Psoas muscle (tissue), 8 donors: ENCODE data around the gene P2RY14. TPM values are rescaled to one million over a fixed set of nuclear protein-coding genes. Genes with fewer than 3 reads are reported as not detected.

Experiments
- ATAC-seq, 4 donors: fragments of 200-7000 bp; cut with Tn5 transposase; one replicate each; pipeline ENCODE4 v1.9.1; 2020; ENCODE audit warnings: moderate library complexity in 3 of 4, mild to moderate bottlenecking in 2 of 4
- DNase-seq, 2 donors: peaks; one replicate each; pipeline ENCODE4 v3.0.0-alpha.2; 2020
- H3K27ac ChIP-seq: fragments of 200-600 bp; one replicate; pipeline ENCODE4 v1.8.0; 2022
- H3K27me3 ChIP-seq, 3 donors: fragments of 200-600 bp in 1 of 3; one replicate each; pipeline versions ENCODE4 v1.6.1 to v1.8.0; 2013 to 2022; ENCODE audit warnings: low read length in 2 of 3, mild to moderate bottlenecking in 2 of 3, moderate library complexity in 1 of 3; ENCODE audit not compliant: insufficient read depth in 3 of 3
- H3K36me3 ChIP-seq, 2 donors: fragments of 200-600 bp in 1 of 2; one replicate each; pipeline versions ENCODE4 v1.6.1 to v1.8.0; 2013 to 2022; ENCODE audit warnings: low read depth in 1 of 2, mild to moderate bottlenecking in 1 of 2, moderate library complexity in 1 of 2; ENCODE audit not compliant: insufficient read depth in 1 of 2
- H3K4me1 ChIP-seq: fragments of 200-600 bp; one replicate; pipeline ENCODE4 v1.8.0; 2022
- H3K4me3 ChIP-seq: fragments of 200-600 bp; one replicate; pipeline ENCODE4 v1.8.0; 2022; ENCODE audit warnings: mild to moderate bottlenecking
- H3K9me3 ChIP-seq: fragments of 200-600 bp; one replicate; pipeline ENCODE4 v1.8.0; 2022
- WGBS, 3 donors: extraction: QIAGEN DNeasy Blood & Tissue Kit; methylation state at CpG; one replicate each; pipeline versions ENCODE4 v1.1.6 to v1.1.7; 2013; 5-methylcytosine and 5-hydroxymethylcytosine counted together
- intact Hi-C, 2 donors: fragments of 100-400 bp; cut with DNase I; formaldehyde crosslinking; loops; one replicate each; pipeline versions ENCODE4 v1.11.0 to v1.14.2; 2022
- polyA plus RNA-seq, 3 donors: library from polyadenylated mRNA; stranded (reverse); fragments of 200-250 nt; gene quantifications; one replicate each; pipeline ENCODE4 v1.2.3, GENCODE V29; 2013
- total RNA-seq, 4 donors: library from RNA; stranded (reverse); fragmentation: NEBNext Ultra II Directional in 2 of 4; extraction: Animal tissue kit (Norgen Biotek cat#: 25700) in 2 of 4; gene quantifications; one replicate each; pipeline versions ENCODE4 v1.2.1 to v1.2.4, GENCODE V29; 2021 to 2023
- TF ChIP-seq, protein P1 (sequence below): fragments of 200-600 bp; IDR thresholded peaks from one replicate; pipeline ENCODE4 v1.8.0; 2022; ENCODE audit warnings: antibody characterized with exemption
- donor health status: healthy with polysubstance abuse.
- donor health status: DM: no; HTN: no; CAD: no; lungs with moderate emphysema.
- donor health status: Bipolar disorder and iron deficiency.
- donor health status: healthy.
- donor health status: DM: yes; HTN: yes; CAD: no.
- donor health status: DM: no; HTN: no; CAD: no.
- donor health status: DM: no; HTN: no; CAD: no.
- donor health status: DM: yes; HTN: yes; CAD: no.

P2RY14 gene
- total and polyA plus RNA-seq, 7 donors: 0.55 to 1.9 (median 1.2) TPM

DNA sequence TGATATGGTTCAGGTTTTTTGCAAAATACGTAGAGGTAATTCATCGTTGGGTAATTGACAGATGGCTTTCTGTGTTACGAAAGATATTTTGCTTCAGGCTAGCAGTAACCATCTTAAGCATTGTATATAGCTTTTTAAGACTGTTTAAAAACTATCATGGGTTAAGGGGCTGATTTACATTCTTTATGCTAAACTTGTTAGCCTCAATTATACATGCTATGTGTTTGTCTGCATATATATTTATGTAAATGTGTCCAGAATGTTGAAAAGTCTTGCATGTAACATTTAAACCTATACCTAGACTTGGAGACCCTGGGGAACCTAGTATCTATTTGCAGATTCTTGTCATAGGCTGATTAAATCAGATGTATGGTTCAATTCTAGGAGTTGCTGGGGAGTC is 11.1 kb upstream of the P2RY14 start:
- WGBS, 3 donors: 48 to 55% (median 55%) methylated on average over 3 of the region's 3 CpGs
- Histone ChIP-seq H3K4me3 (no peak overlapping the region), H3K9me3 (no peaks in the 10 kb centered on the region), H3K4me1 (no peaks in the 10 kb centered on the region), H3K36me3 (no peaks in the 10 kb centered on the region), H3K27me3 (no peaks in the 10 kb centered on the region), H3K27ac (no peak overlapping the region)
- intact Hi-C loops: no loop called here
- ATAC-seq: no peak
- TF ChIP-seq, protein P1, sequence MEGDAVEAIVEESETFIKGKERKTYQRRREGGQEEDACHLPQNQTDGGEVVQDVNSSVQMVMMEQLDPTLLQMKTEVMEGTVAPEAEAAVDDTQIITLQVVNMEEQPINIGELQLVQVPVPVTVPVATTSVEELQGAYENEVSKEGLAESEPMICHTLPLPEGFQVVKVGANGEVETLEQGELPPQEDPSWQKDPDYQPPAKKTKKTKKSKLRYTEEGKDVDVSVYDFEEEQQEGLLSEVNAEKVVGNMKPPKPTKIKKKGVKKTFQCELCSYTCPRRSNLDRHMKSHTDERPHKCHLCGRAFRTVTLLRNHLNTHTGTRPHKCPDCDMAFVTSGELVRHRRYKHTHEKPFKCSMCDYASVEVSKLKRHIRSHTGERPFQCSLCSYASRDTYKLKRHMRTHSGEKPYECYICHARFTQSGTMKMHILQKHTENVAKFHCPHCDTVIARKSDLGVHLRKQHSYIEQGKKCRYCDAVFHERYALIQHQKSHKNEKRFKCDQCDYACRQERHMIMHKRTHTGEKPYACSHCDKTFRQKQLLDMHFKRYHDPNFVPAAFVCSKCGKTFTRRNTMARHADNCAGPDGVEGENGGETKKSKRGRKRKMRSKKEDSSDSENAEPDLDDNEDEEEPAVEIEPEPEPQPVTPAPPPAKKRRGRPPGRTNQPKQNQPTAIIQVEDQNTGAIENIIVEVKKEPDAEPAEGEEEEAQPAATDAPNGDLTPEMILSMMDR: no peak
- no peak for DNase-seq

DNA sequence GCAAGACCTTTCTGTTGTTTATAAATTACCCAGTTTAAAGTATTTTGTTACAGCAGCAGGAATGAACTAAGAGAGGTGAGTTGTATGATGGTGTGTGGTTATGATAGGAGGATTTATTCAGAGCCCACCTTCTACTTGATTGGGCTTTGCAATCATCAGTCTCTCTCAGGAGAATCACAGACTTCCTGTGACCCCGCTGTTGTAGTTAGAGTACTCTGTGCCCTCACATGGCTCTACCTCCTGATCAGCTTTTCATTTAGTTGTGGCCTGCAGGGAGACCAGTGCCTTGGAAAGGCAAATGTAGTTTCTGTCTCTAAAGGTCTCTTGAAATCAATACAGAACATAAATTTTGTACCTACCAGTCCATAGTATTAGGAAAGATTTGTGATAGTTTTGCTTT is 7.6 kb upstream of the P2RY14 start:
- Histone ChIP-seq H3K4me3 (no peak overlapping the region), H3K36me3 (no peaks in the 10 kb centered on the region), H3K27me3 (no peaks in the 10 kb centered on the region), H3K27ac (no peak overlapping the region), H3K9me3 (no peaks in the 10 kb centered on the region), H3K4me1 (no peaks in the 10 kb centered on the region)
- no peak for ATAC-seq
- intact Hi-C loops: no loop called here
- DNase-seq: no peak
- TF ChIP-seq, protein P1: no peak
- WGBS, 3 donors: 52 to 88% (median 62%) methylated on average over 1 of the region's 1 CpG

DNA sequence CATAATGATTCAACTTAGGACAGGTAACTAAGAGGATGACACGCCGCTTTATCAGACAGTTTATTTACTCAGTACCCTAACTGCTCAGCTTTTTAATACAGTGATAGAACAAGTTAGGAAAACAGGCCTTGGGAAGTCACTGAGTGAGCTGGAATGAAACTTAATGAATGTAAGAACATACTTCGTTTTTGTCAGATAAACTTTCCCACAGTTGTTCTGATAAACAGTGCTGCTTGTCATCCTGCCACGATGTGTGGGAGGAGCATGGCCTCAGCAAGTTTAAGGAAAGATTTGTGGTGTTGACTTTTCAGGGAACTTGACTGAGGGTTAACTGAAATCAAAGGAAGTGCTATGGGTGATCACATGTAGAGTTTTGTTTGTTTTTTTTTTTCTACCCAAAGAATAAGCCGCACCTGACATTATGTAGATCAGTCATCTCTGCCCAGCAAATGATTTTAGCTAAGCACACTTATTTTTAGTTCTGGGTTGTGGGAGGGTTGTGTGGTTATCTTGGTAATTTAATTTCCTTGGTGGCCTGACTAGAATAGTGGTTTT is 5.6 kb upstream of the P2RY14 start:
- intact Hi-C loops: loop anchor here (1.0 to 5.0 kb wide), 5 partner anchors 57 to 125 kb away; no protein-coding TSS in a partner anchor
- Histone ChIP-seq H3K4me3 (no peak overlapping the region), H3K9me3 (no peaks in the 10 kb centered on the region), H3K27ac (no peak overlapping the region), H3K36me3 (no peaks in the 10 kb centered on the region), H3K4me1 (no peaks in the 10 kb centered on the region), H3K27me3 (no peaks in the 10 kb centered on the region)
- WGBS, 3 donors: 50 to 54% (median 54%) methylated on average over 5 of the region's 5 CpGs
- DNase-seq: no peak
- TF ChIP-seq, protein P1: no peak
- no peak for ATAC-seq

DNA sequence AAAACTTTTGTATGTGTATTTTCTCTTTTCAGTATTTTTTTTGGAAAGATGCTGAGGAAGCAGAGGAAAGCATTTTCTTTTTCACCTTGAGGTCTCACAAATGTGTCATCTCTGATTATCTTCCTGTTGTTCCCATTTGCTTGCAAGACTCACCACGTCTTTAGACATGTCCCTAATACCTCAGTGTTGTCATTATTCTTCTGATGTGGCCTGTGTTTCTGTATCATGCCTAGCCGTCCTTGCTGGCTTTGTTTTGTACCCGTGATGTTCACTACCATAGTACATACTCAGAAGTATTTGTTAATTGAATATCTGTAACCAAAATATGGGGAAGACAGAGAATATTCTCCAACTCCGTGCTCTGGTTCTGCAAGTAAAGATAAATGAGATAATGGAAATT is 5.0 kb upstream of the P2RY14 start:
- Histone ChIP-seq H3K4me1 (no peaks in the 10 kb centered on the region), H3K27ac (no peak overlapping the region), H3K27me3 (no peaks in the 10 kb centered on the region), H3K4me3 (no peak overlapping the region), H3K9me3 (no peaks in the 10 kb centered on the region), H3K36me3 (no peaks in the 10 kb centered on the region)
- intact Hi-C loops: loop anchor here (1.0 to 5.0 kb wide), 5 partner anchors 56 to 125 kb away; no protein-coding TSS in a partner anchor
- DNase-seq (no peak), ATAC-seq (no peak)
- WGBS, 3 donors: 71 to 80% (median 79%) methylated on average over 4 of the region's 4 CpGs
- TF ChIP-seq, protein P1: no peak

DNA sequence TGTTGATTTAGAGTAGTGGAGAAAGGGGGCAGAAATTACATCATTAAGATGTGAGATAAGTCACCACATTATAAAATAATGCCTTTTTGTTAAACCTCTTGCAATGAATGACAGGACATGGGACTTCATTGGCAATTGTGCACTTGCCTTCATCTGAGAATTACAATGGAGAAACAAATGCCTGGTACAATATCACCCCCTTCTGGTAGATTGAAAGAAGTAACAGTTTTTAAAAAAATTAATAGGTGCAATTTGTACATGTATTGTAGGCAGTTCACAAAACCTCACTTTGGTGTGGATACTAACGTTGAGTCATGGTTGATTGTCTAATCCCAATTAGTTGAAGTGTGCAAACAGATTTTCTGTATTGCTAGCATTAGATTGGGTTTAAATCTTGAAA is 4.6 kb upstream of the P2RY14 start:
- no peaks in the 10 kb centered on the region for H3K4me1 ChIP-seq
- no peak overlapping the region for H3K27ac ChIP-seq
- WGBS, 3 donors: 0 to 2% (median 1%) methylated on average over 1 of the region's 1 CpG
- no peaks in the 10 kb centered on the region for H3K9me3 ChIP-seq
- no peaks in the 10 kb centered on the region for H3K27me3 ChIP-seq
- DNase-seq: no peak
- TF ChIP-seq, protein P1: peak; percentile 77
- peak; percentile 64 to 89 (median 78) for ATAC-seq
- H3K36me3 ChIP-seq: no peaks in the 10 kb centered on the region
- H3K4me3 ChIP-seq: no peak overlapping the region
- intact Hi-C loops: loop anchor here (1.0 to 5.0 kb wide), 5 partner anchors 56 to 124 kb away; no protein-coding TSS in a partner anchor
